ENCODE data around the gene AVPR2.

The AVPR2 gene

GRCh38 chrX:153886915-153887314 lies 17.6 kb upstream of the AVPR2 start:
- no peaks in the 10 kb centered on the region for H3K36me3 ChIP-seq (ENCODE audit: control insufficient read depth, insufficient read depth, low read length)
- no CpG with 5 or more reads among the region's 13 CpGs for WGBS (ENCODE audit: insufficient coverage, insufficient read length)
- peaks cover 5% of the 10 kb centered on the region for H3K4me1 ChIP-seq (ENCODE audit: control insufficient read depth, insufficient read depth, low read length)
- H3K27me3 ChIP-seq (ENCODE audit: control insufficient read depth, insufficient read depth, low read length), result no peaks in the 10 kb centered on the region
- H3K9me3 ChIP-seq (ENCODE audit: control insufficient read depth, insufficient read depth, low read length), result no peaks in the 10 kb centered on the region
- H3K4me3 ChIP-seq (ENCODE audit: low read length), result no peak overlapping the region; the same call in 1 of the 2 replicates
- no peak for DNase-seq (ENCODE audit: low read depth, low spot score)
- H3K27ac ChIP-seq (ENCODE audit: low read length), result no peak overlapping the region

GRCh38 chrX:153887385-153887784 lies 17.1 kb upstream of the AVPR2 start:
- Histone ChIP-seq H3K9me3 (ENCODE audit: control insufficient read depth, insufficient read depth, low read length) (no peaks in the 10 kb centered on the region), H3K36me3 (ENCODE audit: control insufficient read depth, insufficient read depth, low read length) (no peaks in the 10 kb centered on the region), H3K27me3 (ENCODE audit: control insufficient read depth, insufficient read depth, low read length) (no peaks in the 10 kb centered on the region), H3K4me3 (ENCODE audit: low read length) (no peak overlapping the region), H3K4me1 (ENCODE audit: control insufficient read depth, insufficient read depth, low read length) (peaks cover 5% of the 10 kb centered on the region), H3K27ac (ENCODE audit: low read length) (no peak overlapping the region)
- no CpG with 5 or more reads among the region's 8 CpGs for WGBS (ENCODE audit: insufficient coverage, insufficient read length)
- DNase-seq (ENCODE audit: low read depth, low spot score), result no peak

GRCh38 chrX:153888344-153888743 lies 16.1 kb upstream of the AVPR2 start:
- Histone ChIP-seq H3K4me3 (ENCODE audit: low read length) (no peak overlapping the region), H3K36me3 (ENCODE audit: control insufficient read depth, insufficient read depth, low read length) (no peaks in the 10 kb centered on the region), H3K4me1 (ENCODE audit: control insufficient read depth, insufficient read depth, low read length) (peaks cover 3% of the 10 kb centered on the region), H3K27me3 (ENCODE audit: control insufficient read depth, insufficient read depth, low read length) (no peaks in the 10 kb centered on the region), H3K9me3 (ENCODE audit: control insufficient read depth, insufficient read depth, low read length) (no peaks in the 10 kb centered on the region), H3K27ac (ENCODE audit: low read length) (no peak overlapping the region)
- DNase-seq (ENCODE audit: low read depth, low spot score), result no peak
- no CpG with 5 or more reads among the region's 6 CpGs for WGBS (ENCODE audit: insufficient coverage, insufficient read length)

GRCh38 chrX:153889123-153889522 lies 15.3 kb upstream of the AVPR2 start:
- Histone ChIP-seq H3K36me3 (ENCODE audit: control insufficient read depth, insufficient read depth, low read length) (no peaks in the 10 kb centered on the region), H3K27ac (ENCODE audit: low read length) (no peak overlapping the region), H3K9me3 (ENCODE audit: control insufficient read depth, insufficient read depth, low read length) (no peaks in the 10 kb centered on the region), H3K4me1 (ENCODE audit: control insufficient read depth, insufficient read depth, low read length) (peaks cover 3% of the 10 kb centered on the region), H3K27me3 (ENCODE audit: control insufficient read depth, insufficient read depth, low read length) (no peaks in the 10 kb centered on the region), H3K4me3 (ENCODE audit: low read length) (no peak overlapping the region)
- no CpG with 5 or more reads among the region's 6 CpGs for WGBS (ENCODE audit: insufficient coverage, insufficient read length)
- DNase-seq (ENCODE audit: low read depth, low spot score), result no peak

- no peak for DNase-seq (ENCODE audit: low read depth, low spot score)
- Histone ChIP-seq H3K4me1 (ENCODE audit: control insufficient read depth, insufficient read depth, low read length) (peaks cover 3% of the 10 kb centered on the region; the same call in 1 of the 2 replicates), H3K27ac (ENCODE audit: low read length) (no peak overlapping the region), H3K4me3 (ENCODE audit: low read length) (no peak overlapping the region), H3K36me3 (ENCODE audit: control insufficient read depth, insufficient read depth, low read length) (no peaks in the 10 kb centered on the region), H3K9me3 (ENCODE audit: control insufficient read depth, insufficient read depth, low read length) (no peaks in the 10 kb centered on the region), H3K27me3 (ENCODE audit: control insufficient read depth, insufficient read depth, low read length) (no peaks in the 10 kb centered on the region)
Measured at GRCh38 chrX:153897899-153898298, 6.6 kb upstream of the AVPR2 start.

- no peaks in the 10 kb centered on the region for H3K9me3 ChIP-seq (ENCODE audit: control insufficient read depth, insufficient read depth, low read length)
- H3K36me3 ChIP-seq (ENCODE audit: control insufficient read depth, insufficient read depth, low read length), result no peaks in the 10 kb centered on the region
- WGBS (ENCODE audit: insufficient coverage, insufficient read length), result 100% methylated on average over 7 of the region's 26 CpGs
- DNase-seq (ENCODE audit: low read depth, low spot score), result no peak
- H3K27me3 ChIP-seq (ENCODE audit: control insufficient read depth, insufficient read depth, low read length), result no peaks in the 10 kb centered on the region
- H3K4me1 ChIP-seq (ENCODE audit: control insufficient read depth, insufficient read depth, low read length), result peaks cover 5% of the 10 kb centered on the region
- no peak overlapping the region for H3K4me3 ChIP-seq (ENCODE audit: low read length)
- H3K27ac ChIP-seq (ENCODE audit: low read length), result no peak overlapping the region
Measured at GRCh38 chrX:153900831-153901752, 3.4 kb upstream of the AVPR2 start.

- H3K9me3 ChIP-seq (ENCODE audit: control insufficient read depth, insufficient read depth, low read length), result no peaks in the 10 kb centered on the region
- no peaks in the 10 kb centered on the region for H3K27me3 ChIP-seq (ENCODE audit: control insufficient read depth, insufficient read depth, low read length)
- WGBS (ENCODE audit: insufficient coverage, insufficient read length), result no CpG with 5 or more reads among the region's 8 CpGs
- H3K4me3 ChIP-seq (ENCODE audit: low read length), result no peak overlapping the region
- DNase-seq (ENCODE audit: low read depth, low spot score), result no peak
- no peaks in the 10 kb centered on the region for H3K36me3 ChIP-seq (ENCODE audit: control insufficient read depth, insufficient read depth, low read length)
- H3K4me1 ChIP-seq (ENCODE audit: control insufficient read depth, insufficient read depth, low read length), result peaks cover 5% of the 10 kb centered on the region
- no peak overlapping the region for H3K27ac ChIP-seq (ENCODE audit: low read length)
Measured at GRCh38 chrX:153901753-153902140, 2.7 kb upstream of the AVPR2 start.

GRCh38 chrX:153902385-153902784 lies 2.1 kb upstream of the AVPR2 start:
- no CpG with 5 or more reads among the region's 10 CpGs for WGBS (ENCODE audit: insufficient coverage, insufficient read length)
- H3K36me3 ChIP-seq (ENCODE audit: control insufficient read depth, insufficient read depth, low read length), result no peaks in the 10 kb centered on the region
- no peak overlapping the region for H3K4me3 ChIP-seq (ENCODE audit: low read length)
- no peaks in the 10 kb centered on the region for H3K9me3 ChIP-seq (ENCODE audit: control insufficient read depth, insufficient read depth, low read length)
- H3K4me1 ChIP-seq (ENCODE audit: control insufficient read depth, insufficient read depth, low read length), result peaks cover 5% of the 10 kb centered on the region
- no peak for DNase-seq (ENCODE audit: low read depth, low spot score)
- no peaks in the 10 kb centered on the region for H3K27me3 ChIP-seq (ENCODE audit: control insufficient read depth, insufficient read depth, low read length)
- no peak overlapping the region for H3K27ac ChIP-seq (ENCODE audit: low read length)

GRCh38 chrX:153903238-153903980 lies 1.1 kb upstream of the AVPR2 start:
- Histone ChIP-seq H3K4me3 (ENCODE audit: low read length) (no peak overlapping the region), H3K9me3 (ENCODE audit: control insufficient read depth, insufficient read depth, low read length) (no peaks in the 10 kb centered on the region), H3K4me1 (ENCODE audit: control insufficient read depth, insufficient read depth, low read length) (peaks cover 5% of the 10 kb centered on the region), H3K27ac (ENCODE audit: low read length) (no peak overlapping the region), H3K27me3 (ENCODE audit: control insufficient read depth, insufficient read depth, low read length) (no peaks in the 10 kb centered on the region), H3K36me3 (ENCODE audit: control insufficient read depth, insufficient read depth, low read length) (no peaks in the 10 kb centered on the region)
- 100% methylated on average over 1 of the region's 18 CpGs for WGBS (ENCODE audit: insufficient coverage, insufficient read length)
- no peak for DNase-seq (ENCODE audit: low read depth, low spot score)

GRCh38 chrX:153905481-153906095 lies 1.1 kb downstream of the AVPR2 start:
- Histone ChIP-seq H3K4me1 (ENCODE audit: control insufficient read depth, insufficient read depth, low read length) (peaks cover 6% of the 10 kb centered on the region), H3K36me3 (ENCODE audit: control insufficient read depth, insufficient read depth, low read length) (no peaks in the 10 kb centered on the region; the same call in 1 of the 2 replicates), H3K4me3 (ENCODE audit: low read length) (no peak overlapping the region), H3K27ac (ENCODE audit: low read length) (no peak overlapping the region), H3K9me3 (ENCODE audit: control insufficient read depth, insufficient read depth, low read length) (no peaks in the 10 kb centered on the region), H3K27me3 (ENCODE audit: control insufficient read depth, insufficient read depth, low read length) (no peaks in the 10 kb centered on the region)
- WGBS (ENCODE audit: insufficient coverage, insufficient read length), result no CpG with 5 or more reads among the region's 32 CpGs
- no peak for DNase-seq (ENCODE audit: low read depth, low spot score)
